ENCODE measurements around the gene SQSTM1. TPM values are rescaled to one million over a fixed set of nuclear protein-coding genes. Genes with fewer than 3 reads are reported as not detected.

Gene SQSTM1
- total RNA-seq, 3 donors from 2014 or later, result 302 to 348 (median 321) TPM

GRCh38 chr5:179795863-179796833 is 24.6 kb upstream of the SQSTM1 start:
- H3K4me3 ChIP-seq, result peak overlapping the region; percentile 26
- intact Hi-C loops (cut with DNase I, micrococcal nuclease), result no loop called here
- DNase-seq (peak; percentile 86 to 91 (median 89)), ATAC-seq (peak; percentile 86)
- TF ChIP-seq CTCF (IDR thresholded peaks at IDR 0.05), result peak; percentile 87
- no peaks in the 10 kb centered on the region for H3K9me3 ChIP-seq
- H3K36me3 ChIP-seq (ENCODE audit: low read depth), result peaks cover 15% of the 10 kb centered on the region
- peaks cover 26% of the 10 kb centered on the region for H3K4me1 ChIP-seq (ENCODE audit: low read depth)

GRCh38 chr5:179796877-179797608 is 23.7 kb upstream of the SQSTM1 start:
- no peak for TF ChIP-seq CTCF (IDR thresholded peaks at IDR 0.05)
- Histone ChIP-seq H3K4me3 (no peak overlapping the region), H3K9me3 (no peaks in the 10 kb centered on the region), H3K4me1 (ENCODE audit: low read depth) (peaks cover 32% of the 10 kb centered on the region), H3K36me3 (ENCODE audit: low read depth) (peaks cover 15% of the 10 kb centered on the region)
- ATAC-seq, result no peak
- intact Hi-C loops (cut with DNase I, micrococcal nuclease), result no loop called here
- DNase-seq, result peak in 1 of 3 donors; percentile 39

- no peaks in the 10 kb centered on the region for H3K9me3 ChIP-seq
- H3K36me3 ChIP-seq (ENCODE audit: low read depth), result peaks cover 15% of the 10 kb centered on the region
- H3K4me1 ChIP-seq (ENCODE audit: low read depth), result peaks cover 39% of the 10 kb centered on the region
- ATAC-seq (no peak), DNase-seq (no peak)
- no peak overlapping the region for H3K4me3 ChIP-seq
- TF ChIP-seq CTCF (IDR thresholded peaks at IDR 0.05), result no peak
- intact Hi-C loops (cut with DNase I, micrococcal nuclease), result no loop called here
These were observed 23.0 kb upstream of the SQSTM1 start for GRCh38 chr5:179797741-179798140.

- intact Hi-C loops (cut with DNase I, micrococcal nuclease), result no loop called here
- Histone ChIP-seq H3K9me3 (no peaks in the 10 kb centered on the region), H3K4me3 (no peak overlapping the region), H3K4me1 (ENCODE audit: low read depth) (peaks cover 44% of the 10 kb centered on the region), H3K36me3 (ENCODE audit: low read depth) (peaks cover 15% of the 10 kb centered on the region)
- DNase-seq (no peak), ATAC-seq (no peak)
- TF ChIP-seq CTCF (IDR thresholded peaks at IDR 0.05), result no peak
These were observed 22.4 kb upstream of the SQSTM1 start for GRCh38 chr5:179798144-179798770.

- ATAC-seq (no peak), DNase-seq (peak in 1 of 3 donors; percentile 5)
- no peaks in the 10 kb centered on the region for H3K9me3 ChIP-seq
- TF ChIP-seq CTCF (IDR thresholded peaks at IDR 0.05), result no peak
- H3K4me1 ChIP-seq (ENCODE audit: low read depth), result peaks cover 44% of the 10 kb centered on the region
- intact Hi-C loops (cut with DNase I, micrococcal nuclease), result no loop called here
- H3K36me3 ChIP-seq (ENCODE audit: low read depth), result peaks cover 15% of the 10 kb centered on the region
- no peak overlapping the region for H3K4me3 ChIP-seq
These were observed 21.7 kb upstream of the SQSTM1 start for GRCh38 chr5:179798771-179799643.

Measured in mucosa of descending colon (tissue), 3 donors.